ENCODE results near the gene PRDM7. TPM values are rescaled to one million over a fixed set of nuclear protein-coding genes. Genes with fewer than 3 reads are reported as not detected.

PRDM7 gene
- total RNA-seq, 1 donor from 2014 or later, result not detected

DNA sequence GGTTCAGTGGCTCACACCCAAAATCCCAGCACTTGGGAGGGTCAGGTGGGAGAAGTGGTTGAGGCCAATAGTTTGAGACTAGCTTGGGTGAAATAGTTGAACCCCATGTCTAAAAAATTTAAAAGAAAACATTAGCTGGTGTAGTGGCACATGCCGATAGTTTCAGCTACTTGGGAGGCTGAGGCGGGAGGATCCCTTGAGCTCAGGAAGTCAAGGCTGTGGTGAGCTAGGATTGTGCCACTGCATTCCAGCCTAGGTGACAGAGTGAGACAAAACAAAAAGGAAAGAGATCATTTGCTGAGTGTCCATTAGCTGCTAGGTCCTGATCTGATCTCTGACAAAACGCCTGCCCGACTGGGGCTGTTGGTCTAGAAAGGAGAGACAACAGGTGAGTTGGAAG is 43.7 kb downstream of the PRDM7 start:
- no peak for DNase-seq

DNA sequence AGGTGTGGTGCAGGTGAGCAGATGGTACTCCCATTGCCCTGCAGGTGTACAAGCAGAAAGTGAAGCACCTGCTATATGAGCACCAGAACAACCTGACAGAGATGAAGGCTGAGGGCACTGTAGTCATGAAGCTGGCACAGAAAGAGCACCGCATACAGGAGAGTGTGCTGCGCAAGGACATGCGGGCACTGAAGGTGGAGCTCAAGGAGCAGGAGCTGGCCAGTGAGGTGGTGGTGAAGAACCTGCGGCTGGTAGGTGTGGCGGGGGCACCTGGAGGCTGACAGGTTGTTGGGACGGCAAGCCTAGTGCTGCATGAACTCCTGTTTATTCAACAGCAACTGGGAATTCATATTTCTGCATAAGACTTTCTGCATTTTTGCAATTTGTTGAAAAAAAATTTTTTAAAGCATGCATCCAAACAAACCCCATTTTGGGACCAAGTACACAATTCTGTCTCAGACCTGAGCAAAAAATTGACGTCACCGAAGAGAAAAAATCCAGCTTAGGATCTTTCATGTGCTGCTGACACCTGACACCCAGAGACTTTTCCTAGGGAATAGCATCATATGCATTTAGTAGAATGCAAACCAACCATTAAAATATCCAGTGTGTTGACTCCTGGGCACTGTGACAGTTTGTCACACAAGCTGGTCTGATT is 44.3 kb downstream of the PRDM7 start:
- no peak for DNase-seq

DNA sequence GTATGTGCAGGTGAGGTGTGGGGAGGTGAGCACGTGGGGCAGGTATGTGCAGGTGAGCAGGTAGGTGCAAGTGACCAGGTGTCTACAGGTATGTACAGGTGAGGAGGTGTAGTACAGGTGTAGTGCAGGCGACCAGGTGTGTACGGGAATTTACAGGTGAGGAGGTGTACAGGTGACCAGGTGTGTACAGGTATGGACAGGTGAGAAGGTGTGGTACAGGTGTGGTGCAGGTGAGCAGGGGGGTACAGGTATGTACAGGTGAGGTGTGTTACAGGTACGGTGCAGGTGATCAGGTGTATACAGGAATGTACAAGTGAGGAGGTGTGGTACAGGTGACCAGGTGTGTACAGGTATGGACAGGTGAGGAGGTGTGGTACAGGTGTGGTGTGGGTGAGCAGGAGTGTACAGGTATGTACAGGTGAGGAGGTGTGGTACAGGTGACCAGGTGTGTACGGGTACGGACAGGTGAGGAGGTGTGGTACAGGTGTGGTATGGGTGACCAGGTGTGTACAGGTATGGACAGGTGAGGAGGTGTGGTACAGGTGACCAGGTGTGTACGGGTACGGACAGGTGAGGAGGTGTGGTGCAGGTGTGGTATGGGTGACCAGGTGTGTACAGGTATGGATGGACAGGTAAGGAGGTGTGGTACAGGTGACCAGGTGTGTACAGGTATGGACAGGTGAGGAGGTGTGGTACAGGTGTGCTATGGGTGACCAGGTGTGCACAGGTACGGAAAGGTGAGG is 45.0 kb downstream of the PRDM7 start:
- DNase-seq, result peak; percentile 28

DNA sequence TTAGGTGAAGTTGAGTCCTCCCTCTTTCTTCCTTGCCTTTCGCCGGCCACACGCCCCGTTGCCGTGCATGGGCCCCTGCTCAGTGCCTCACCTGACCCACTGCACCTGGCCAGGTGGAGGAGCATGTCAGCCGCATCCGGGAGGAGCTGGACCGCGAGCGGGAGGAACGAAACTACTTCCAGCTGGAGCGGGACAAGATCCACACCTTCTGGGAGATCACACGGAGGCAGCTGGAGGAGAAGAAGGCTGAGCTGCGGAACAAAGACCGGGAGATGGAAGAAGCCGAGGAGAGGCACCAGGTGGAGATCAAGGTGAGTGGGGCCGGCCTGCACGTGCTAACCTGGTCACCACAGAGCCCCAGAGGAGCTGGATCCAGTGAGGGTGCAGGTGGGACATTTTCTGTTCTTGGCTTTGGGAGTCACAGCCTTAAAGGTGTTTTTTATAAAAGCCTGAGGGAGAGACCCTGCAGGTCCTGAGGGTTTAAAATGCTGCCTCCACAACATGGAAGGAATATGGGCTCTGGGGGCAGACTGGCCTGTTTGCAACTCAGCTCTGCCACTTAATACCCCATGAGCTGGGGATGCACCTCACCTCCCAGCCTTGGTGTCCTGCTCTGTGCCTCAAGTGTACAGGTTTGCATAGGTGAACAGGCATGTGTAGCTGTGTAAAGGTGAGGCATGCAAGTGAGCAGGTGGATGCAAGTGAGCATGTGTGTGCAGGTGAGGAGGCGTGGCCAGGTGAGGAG is 45.8 kb downstream of the PRDM7 start:
- no peak for DNase-seq

DNA sequence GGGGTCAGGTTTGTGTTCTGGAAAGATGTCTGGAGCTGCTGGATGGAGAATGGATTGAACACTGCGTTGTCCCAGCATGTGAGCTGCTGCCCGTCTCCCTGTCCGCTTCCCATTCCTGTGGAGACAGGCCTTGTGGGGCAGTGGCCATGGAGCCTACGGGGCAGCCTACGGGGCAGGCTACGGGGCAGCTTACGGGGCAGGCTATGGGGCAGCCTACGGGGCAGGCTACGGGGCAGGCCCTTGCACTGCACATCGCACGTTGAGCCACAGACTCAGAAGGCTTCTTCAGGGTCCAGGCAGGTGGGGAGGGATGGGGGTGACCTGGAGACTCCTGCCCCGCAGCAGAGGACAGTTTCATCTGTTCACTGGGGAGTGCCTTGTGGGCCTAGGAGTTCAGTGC is 48.1 kb downstream of the PRDM7 start:
- no peak for DNase-seq

DNA sequence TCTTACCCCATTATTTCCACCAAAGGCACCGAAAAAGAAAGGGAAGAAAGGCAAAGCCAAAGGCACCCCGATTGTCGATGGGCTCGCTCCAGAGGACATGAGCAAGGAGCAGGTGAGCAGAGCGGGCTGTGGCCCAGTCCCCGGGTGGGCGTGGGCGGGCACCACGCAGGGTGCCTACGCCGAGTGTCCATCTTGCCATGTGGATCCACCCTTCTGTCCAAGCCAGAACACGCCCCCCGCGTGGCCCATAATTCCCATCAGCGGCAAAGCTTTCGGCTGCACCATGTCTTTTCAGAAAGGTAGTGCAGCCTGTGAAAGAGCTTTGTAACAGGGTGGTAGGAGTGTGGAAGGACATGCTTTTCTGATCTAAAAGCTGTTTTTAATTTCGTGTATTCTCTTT is 49.5 kb downstream of the PRDM7 start:
- DNase-seq, result no peak

DNA sequence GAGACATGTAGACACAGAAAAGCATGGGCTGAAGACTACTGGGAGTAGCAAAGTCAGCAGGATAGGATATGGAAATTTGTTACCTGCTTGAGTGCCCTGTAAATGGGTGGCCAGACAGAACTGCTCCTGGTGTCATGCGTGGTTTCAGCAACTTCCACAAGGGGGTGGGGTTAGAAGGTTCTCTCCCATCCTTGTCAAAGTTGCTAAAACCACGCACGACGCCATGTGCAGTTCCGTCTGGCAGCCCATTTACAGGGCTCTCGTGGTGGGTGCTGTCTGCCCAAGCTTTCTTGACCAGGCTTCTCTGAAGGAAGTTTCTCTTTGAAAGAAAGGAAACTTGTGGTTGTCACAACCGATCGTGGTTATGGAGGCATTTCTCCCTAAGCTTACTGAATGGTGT is 51.0 kb downstream of the PRDM7 start:
- DNase-seq, result no peak

DNA sequence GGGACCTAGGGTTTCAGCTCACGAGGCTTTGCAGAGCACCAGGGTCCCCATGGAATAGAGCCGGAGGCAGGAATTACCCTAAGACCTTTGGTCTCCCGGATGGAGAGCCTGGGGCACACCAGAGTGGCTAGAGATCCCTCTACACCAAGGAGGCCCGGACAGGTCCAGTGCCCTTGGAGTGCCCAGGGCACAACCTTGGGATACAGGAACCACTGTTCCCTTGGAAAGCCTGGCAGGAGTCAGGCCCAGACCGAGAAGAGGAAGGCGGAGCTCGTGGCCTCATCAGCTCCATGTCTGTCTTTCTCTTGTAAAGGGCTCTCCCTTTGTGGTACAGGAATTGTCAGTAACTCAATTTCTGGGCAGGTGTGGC is 54.1 kb downstream of the PRDM7 start:
- DNase-seq, result no peak

DNA sequence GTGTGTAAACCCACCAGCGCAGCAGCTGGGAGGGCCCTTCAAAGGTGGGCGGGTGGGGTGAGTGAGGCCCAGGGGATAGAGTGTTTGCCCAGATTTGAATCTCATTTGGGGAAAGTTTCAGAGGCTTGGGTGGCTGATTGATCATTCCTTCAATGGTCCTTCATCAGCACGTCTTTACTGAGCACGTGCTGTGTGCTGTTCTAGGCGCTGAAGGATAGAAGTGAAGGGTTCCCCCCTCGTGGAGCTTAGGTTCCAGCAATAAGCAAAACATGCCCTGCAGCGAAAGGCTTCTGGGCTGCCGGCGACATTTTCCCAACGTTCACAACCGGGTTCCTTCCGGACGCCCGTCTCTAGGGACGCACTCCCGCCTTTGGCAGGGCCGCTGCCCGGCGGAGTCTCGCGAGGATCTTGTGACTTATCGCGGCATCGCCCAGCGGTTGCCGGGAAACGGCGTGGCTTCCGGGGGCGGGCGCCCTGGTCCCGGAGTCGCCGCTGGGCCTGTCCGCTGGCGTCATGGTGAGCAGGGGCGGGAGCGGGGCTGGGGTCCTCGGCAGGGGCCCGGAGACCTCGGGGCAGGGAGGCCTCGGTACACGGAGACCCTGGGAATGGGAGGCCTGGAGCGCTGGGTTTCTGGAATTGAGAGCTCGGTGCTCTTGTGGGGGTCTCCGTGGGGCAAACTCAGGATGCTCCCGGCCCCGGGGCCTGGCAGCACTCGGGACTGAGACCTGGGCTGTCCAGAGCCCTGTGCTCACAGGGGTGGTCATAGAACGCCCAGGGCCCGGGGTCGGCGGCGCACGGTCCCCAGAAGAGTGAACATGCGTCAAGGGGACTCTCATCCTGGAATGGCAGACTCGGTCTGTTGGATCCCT is 54.7 kb downstream of the PRDM7 start:
- DNase-seq, result peak; percentile 92

DNA sequence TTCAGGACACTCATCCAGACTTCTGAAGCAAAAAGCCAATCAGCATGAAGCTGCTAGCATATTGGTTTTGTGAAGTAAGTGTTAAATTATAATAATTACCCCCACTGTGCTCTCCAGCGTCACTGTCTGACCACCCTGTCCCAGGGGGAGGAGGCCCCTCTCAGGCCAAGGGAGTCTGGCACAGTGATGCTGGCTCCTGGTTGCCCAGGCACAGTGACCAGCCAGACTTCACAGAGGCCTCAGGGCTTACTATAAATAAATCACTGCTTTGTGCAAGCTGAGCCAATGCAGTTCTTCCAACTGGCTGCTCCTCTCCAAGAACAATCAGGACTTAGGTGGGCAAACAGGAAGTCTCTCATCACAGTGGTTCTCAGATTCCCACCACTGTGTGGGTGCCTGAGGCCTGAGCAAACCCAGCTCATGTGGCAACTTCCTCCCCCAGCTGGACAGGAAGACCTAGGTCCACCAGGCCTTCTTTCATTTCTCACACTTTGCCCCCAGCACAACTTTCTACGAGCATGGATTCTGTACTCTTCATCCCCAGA is 56.2 kb downstream of the PRDM7 start:
- peak; percentile 36 for DNase-seq

DNA sequence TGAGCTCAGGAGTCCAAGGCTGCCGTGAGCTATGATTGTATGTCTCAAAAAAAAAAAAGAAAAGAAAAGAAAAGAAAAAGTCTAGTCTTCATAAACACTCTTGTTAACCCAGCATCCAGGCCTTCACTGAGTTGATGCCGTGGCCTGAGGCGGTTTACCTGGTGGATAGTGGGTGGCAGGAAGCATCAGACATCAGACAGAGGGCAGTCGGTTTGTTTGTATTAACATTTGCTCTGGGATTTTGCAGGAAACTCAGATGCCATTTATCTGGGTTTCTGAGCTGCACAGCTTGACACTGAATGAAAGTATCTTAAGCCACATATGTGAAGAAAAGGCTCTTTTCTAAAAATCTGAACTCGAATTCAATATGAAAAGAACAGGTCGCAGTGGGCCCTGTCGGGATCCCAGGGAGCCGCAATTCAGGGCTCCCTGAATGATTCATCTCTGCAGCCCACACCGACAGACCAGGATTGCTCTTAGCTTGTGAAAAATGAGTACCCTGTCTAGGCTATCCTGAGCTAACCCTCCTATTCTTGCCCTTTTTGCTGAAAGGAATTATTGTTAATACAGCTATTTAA is 56.8 kb downstream of the PRDM7 start:
- no peak for DNase-seq

DNA sequence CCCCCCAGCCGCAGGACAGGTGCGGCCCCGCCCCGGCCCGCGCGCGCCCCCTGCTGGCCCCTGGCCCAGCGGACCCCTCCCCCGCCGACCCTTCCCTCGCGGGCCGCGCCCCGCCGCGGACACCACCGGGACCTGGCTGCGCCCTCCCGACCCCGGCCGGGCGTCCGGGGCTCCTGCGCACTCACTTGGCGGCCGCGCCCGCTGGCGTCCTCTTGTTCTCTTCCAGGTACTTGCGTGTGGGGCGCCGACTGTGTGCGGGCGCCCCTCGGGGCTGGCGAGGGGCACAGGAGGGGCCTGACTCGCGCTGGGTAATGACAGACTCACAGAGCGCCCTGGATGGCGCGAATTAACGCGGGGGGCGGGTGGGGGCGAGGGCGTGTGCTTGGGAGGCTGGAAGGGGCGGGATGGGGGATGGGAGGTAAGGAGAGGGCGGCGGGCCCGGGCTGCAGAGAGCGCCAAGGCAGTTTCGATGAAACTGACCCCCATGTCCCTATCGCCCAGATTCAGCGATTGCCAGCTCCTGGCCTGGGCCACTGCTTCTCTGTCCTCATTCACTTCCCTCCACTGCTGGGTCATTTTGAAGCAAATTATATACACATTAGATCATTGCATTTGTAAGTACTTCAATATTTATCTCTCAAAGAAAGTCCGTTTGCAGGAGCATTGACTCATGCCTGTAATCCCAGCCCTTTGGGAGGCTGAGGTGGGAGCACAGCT is 57.4 kb downstream of the PRDM7 start:
- peak; percentile 39 for DNase-seq

DNA sequence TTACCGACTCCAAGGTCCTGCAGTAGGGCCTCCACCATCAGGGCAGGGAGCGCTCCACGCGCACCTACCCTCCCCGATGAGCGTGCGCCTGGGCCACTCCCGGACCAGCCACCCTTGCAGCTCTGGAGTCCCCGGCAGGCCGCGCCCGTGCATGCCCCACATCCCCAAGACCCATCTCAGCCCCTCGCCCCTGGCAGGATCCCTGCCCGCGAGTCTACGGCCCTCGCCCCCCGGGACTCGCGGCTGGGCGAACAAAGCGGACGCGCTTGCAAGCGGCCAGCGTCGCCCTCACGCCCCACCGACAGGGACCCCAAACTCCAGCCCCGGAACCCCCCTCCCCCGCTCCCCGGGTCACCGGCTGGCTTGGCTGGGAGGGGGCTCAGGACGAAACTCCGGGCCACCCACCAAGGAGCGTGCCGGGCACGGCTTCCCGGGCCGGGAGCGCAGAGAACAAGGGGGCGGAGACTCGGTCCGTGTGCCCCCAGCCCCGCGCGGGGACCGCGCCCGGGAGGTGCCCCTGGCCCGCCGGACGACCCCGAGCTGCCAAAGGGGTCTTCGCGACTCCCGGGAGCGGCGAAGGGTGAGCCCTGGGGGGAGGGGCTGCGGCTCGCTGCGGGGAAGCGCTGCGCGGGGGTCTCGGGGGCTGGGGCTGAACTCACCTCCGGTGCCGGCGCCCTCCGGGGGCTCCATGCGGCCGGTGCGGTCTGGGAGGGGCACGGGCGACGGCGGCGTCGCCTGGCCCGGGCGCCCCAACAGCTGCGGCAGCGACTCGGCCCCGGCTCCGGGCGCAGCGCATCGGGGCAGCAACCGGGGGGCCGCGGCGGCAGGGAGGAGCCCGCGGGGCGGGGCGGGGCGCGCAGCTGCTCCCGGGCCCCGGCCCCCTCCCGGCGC is 58.2 kb downstream of the PRDM7 start, which contains the start of gene DBNDD1:
TSS of gene DBNDD1 (minus strand) at position 805 of the 891 bp plus-strand sequence. CDS start at position 690, 115 bp downstream.
- DNase-seq, result peak; percentile 28

DNA sequence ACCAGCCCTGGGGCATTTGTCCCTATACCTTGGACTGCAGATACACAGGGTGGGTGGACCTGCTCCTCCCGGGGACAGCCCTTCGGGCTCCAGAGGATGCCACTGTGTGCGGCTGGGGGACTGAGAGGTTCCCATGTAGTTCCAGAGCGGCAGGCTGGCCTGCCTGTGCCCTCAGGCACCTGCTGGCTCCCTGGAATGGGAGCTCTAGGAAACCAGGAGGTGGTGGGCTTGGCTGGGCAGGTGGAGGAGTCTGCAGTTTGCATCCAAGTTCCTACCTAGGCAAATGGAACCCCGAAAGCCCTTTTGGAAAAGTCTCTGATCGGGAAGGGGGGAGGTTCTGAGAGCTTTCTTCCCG is 58.9 kb downstream of the PRDM7 start:
- no peak for DNase-seq

DNA sequence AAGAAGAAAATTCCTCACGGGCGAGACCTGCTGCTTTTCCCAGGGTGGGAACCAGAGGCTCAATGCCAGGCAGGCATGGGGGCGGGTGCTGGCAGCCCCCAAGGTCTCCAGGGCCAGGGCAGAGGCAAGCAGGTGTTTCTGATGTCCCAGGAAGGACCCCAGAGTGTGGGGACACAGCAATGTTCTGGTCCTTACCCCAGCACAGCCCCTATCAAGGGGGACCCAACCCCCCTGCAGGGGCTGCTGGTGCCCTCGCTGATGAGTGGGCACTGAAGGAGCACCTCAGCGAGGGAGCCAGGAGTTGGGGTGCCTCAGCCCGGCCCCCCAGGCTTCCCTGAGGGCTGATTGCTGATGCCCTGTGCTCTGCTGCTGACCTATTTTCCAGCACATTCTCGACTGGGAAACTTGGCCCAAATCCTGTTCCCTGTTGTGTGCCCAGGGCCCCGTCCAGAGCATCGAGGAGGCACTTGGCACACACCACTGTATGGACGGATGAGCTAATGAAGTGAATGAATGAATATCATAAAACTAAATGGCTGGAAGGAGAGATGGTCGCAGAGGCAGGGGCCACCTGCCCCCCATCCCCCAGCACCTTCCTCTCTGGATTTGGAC is 60.7 kb downstream of the PRDM7 start:
- DNase-seq, result no peak

DNA sequence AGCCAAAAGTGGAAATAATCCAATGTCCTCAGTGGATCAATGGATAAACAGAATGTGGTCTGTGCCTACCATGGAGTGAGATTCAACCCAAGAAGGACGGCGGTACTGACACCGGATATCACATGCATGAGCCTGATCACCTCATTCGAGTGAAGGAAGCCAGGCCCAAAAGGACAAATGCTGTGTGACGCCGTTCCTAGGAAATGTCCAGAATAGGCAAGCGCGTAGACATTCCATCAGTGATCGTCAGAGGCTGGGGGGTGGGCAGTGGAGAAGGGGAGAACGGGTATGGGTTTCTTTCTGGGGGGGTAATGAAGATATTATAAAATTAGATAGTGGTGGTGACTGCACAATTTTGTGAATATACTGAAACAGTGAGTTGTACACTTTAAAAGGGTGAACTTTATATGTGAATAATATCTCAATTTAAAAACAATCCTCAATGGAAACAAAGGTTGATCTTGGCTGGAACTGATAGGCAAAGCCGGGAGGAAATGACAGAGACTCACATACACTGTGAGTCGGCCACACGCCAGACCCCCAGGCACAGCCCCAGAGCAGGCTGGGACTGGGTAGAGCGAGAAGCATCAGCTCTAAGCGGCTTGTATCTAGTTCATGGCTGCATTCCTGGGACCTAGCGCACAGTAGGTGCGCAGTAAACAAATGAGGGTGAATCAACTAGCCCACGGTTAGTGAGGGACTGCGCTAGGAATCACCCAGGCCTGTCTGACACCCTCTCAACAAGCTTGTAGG is 61.4 kb downstream of the PRDM7 start:
- DNase-seq, result peak; percentile 69

DNA sequence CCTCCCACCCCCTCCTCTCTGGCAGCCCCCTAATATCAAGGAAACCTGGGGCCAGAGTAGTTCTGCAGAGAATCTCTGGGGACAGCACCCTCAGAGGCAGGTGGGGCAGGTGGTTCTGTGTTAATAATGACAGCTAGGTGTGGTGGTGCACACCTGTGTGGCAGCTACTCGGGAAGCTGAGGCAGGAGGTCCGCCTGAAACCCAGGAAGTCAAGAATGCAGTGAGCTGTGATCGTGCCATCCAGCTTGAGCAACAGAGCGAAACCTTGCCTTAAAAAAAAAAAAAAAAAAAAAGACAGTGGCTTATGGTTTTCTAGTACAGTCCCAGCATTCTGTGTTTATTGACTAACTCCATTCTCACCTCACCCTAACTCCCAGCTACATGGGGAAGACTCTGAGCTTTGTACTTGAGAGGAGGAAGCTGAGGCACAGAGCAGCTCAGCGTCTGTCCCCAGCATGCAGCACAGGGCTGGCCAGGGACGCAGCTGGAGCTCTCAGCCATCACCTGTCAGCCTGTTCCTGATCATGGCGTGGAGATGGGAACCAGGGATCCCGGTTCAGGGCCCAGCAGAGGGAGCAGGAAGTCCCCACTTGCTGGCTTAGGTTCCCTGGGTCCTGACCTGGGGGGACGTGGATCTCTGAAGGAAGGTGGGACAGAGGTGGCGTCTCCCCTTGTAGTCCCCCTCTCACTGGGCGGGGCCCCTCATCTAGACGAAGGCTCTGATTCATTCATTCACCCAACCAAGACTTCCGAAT is 64.0 kb downstream of the PRDM7 start:
- DNase-seq, result no peak

DNA sequence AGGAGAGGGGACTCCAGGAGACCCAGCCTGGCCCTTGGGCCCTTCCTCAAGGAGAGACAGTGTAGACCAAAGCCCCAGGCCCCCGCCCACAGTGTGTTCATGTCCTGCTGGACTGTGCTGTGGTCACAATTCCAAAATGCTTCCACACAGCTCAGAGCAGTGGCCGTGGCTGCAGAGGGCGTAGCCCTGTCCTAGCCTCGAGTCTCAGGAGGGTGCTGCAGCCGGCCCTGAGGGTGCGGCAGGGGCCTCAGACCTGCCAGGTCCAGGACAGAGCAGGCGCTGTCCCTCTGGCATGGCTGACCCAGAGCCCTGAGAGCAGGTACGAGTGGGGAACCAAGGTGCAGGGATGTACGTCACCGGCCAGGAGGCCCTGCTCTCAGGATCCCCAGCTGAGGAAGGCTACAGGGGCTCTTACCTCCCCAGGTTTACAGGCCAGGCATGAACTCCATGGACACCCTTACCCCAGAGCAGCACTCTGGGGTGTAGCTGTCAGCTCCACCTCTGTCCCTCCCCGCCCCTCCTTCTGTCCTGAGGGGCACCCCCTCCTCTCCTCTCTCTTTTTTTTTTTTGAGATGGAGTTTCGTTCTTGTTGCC is 65.1 kb downstream of the PRDM7 start:
- DNase-seq, result no peak
